ENCODE data around the gene MEDAG. TPM values are rescaled to one million over a fixed set of nuclear protein-coding genes. Genes with fewer than 3 reads are reported as not detected.

The MEDAG gene
- total RNA-seq, 3 donors from 2014 or later, result 0.46 to 11.0 (median 8.9) TPM

- H3K36me3 ChIP-seq (ENCODE audit: low read depth), result no peaks in the 10 kb centered on the region
- no peak for ATAC-seq
- H3K4me1 ChIP-seq (ENCODE audit: low read depth), result no peaks in the 10 kb centered on the region
- no peak for DNase-seq
- H3K4me3 ChIP-seq, result no peak overlapping the region
- intact Hi-C loops (cut with DNase I, micrococcal nuclease), result no loop called here
- H3K9me3 ChIP-seq, result no peaks in the 10 kb centered on the region
- no peak for TF ChIP-seq CTCF (IDR thresholded peaks at IDR 0.05)
Measured at GRCh38 chr13:30927595-30927994, 21.5 kb downstream of the MEDAG start.

DNA sequence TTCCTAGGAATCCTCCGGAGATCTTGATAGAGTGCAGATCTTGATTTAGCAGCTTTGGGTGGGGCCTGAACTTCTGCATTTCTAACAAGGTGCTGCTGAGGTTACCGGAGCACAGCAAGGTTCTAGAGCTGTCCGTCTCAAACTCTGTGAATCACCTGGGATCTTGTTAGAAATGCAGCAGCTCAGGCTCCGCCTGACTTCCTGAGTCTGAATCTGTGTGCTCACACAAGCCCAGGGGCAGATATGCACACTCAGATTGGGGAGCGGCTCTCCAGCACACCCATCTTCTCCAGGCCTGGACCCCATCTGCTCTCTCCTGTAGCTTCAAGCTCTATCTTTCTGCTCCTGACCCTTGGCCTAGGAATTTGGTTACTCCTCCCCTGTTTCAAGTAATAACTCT lies 22.9 kb downstream of the MEDAG start:
- no peak for TF ChIP-seq CTCF (IDR thresholded peaks at IDR 0.05)
- Histone ChIP-seq H3K4me1 (ENCODE audit: low read depth) (no peaks in the 10 kb centered on the region), H3K9me3 (no peaks in the 10 kb centered on the region), H3K4me3 (no peak overlapping the region), H3K36me3 (ENCODE audit: low read depth) (no peaks in the 10 kb centered on the region)
- intact Hi-C loops (cut with DNase I, micrococcal nuclease), result no loop called here
- DNase-seq (no peak), ATAC-seq (no peak)

DNA sequence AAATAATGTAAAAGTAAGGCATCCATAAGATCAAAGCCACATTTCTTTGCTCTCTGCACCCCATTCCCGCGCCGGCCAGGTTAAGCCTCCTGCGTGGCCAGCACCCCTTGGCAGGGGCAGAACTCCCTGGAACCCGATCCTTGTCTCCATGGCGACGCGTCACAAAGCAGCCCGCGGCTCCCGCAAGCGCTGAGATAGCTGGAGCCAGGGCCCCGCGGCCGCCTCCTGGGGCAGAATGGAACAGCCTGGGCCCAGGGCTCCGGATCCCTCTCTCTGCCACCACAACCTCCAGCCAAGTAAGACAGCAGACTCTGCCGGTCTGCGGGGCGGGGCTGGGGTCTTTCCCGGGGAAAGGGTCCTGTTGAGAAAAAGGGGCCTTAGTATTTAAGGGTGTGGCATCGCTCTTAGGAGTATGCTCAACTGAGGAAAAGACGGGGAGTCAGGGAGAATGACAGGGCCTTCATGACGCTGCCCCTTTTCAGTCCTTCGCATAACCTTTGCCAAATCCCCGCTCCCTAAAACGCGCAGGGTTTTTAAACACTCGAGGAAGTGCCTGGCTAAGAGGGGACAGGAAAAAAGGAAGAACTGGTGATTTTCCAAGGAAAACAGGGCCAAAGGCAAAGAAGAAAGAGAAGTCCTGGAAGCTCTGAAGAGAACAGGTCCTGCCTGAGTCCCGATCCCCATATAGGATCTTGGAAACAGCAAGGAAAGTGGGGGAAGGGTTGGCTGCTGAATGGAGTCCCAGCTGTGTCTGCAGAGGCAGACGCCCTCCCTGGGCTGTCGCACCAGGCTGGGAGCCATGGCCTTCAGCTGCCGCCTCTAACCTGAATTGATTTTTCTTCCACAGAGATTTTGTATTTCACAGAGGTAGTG lies 26.6 kb downstream of the MEDAG start, which contains the start of gene TEX26:
TEX26 (plus strand) TSS at position 176 of the 873 bp plus-strand sequence; CDS start at position 236, 60 bp downstream.
- no peaks in the 10 kb centered on the region for H3K9me3 ChIP-seq
- no peak within 1 kb of the TSS for H3K4me3 ChIP-seq
- intact Hi-C loops (cut with DNase I, micrococcal nuclease), result no loop called here
- ATAC-seq, result no peak
- H3K36me3 ChIP-seq (ENCODE audit: low read depth), result no peaks in the 10 kb centered on the region
- TF ChIP-seq CTCF (IDR thresholded peaks at IDR 0.05), result no peak
- no peaks in the 10 kb centered on the region for H3K4me1 ChIP-seq (ENCODE audit: low read depth)
- DNase-seq, result no peak

- H3K9me3 ChIP-seq, result peaks cover 1% of the 10 kb centered on the region
- no peak overlapping the region for H3K4me3 ChIP-seq
- ATAC-seq, result no peak
- TF ChIP-seq CTCF (IDR thresholded peaks at IDR 0.05), result no peak
- H3K36me3 ChIP-seq (ENCODE audit: low read depth), result no peaks in the 10 kb centered on the region
- H3K4me1 ChIP-seq (ENCODE audit: low read depth), result no peaks in the 10 kb centered on the region
- intact Hi-C loops (cut with DNase I, micrococcal nuclease), result no loop called here
- DNase-seq, result no peak
Measured at GRCh38 chr13:30933354-30933670, 27.2 kb downstream of the MEDAG start.

GRCh38 chr13:30934381-30934780 lies 28.3 kb downstream of the MEDAG start:
- no peak for TF ChIP-seq CTCF (IDR thresholded peaks at IDR 0.05)
- Histone ChIP-seq H3K36me3 (ENCODE audit: low read depth) (no peaks in the 10 kb centered on the region), H3K4me1 (ENCODE audit: low read depth) (no peaks in the 10 kb centered on the region), H3K9me3 (peaks cover 3% of the 10 kb centered on the region), H3K4me3 (no peak overlapping the region)
- DNase-seq (no peak), ATAC-seq (no peak)
- intact Hi-C loops (cut with DNase I, micrococcal nuclease), result no loop called here
